Measurements from ENCODE around the gene ZCCHC24.

DNA sequence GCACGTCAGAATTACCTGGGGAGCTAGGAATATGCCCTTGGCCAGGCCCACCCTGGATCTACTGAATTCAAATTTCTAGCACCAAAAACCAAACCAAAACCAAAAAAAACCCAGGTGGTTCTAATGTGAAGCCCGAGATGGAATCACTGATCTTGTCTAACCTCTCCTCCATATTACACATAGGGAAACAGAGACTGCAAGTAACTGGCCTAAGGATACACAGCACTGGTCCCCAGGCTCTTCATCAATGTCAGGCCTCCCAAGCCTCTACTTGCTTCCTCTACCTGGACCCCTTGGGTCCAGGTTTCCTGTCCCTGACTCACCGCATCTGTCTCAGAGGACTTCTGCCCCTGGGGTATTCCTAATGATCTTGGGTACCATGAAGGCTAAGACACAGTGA lies 30.7 kb downstream of the ZCCHC24 start:
- TF ChIP-seq, protein P1, sequence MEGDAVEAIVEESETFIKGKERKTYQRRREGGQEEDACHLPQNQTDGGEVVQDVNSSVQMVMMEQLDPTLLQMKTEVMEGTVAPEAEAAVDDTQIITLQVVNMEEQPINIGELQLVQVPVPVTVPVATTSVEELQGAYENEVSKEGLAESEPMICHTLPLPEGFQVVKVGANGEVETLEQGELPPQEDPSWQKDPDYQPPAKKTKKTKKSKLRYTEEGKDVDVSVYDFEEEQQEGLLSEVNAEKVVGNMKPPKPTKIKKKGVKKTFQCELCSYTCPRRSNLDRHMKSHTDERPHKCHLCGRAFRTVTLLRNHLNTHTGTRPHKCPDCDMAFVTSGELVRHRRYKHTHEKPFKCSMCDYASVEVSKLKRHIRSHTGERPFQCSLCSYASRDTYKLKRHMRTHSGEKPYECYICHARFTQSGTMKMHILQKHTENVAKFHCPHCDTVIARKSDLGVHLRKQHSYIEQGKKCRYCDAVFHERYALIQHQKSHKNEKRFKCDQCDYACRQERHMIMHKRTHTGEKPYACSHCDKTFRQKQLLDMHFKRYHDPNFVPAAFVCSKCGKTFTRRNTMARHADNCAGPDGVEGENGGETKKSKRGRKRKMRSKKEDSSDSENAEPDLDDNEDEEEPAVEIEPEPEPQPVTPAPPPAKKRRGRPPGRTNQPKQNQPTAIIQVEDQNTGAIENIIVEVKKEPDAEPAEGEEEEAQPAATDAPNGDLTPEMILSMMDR (IDR thresholded peaks at IDR 0.05; ENCODE audit: low read depth, low read length, missing input control), result no peak
- TF ChIP-seq, protein P2, sequence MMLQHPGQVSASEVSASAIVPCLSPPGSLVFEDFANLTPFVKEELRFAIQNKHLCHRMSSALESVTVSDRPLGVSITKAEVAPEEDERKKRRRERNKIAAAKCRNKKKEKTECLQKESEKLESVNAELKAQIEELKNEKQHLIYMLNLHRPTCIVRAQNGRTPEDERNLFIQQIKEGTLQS (IDR thresholded peaks at IDR 0.05), result no peak
- no peak for TF ChIP-seq TAF1 (conservative IDR thresholded peaks at IDR 0.05)
- no peak for TF ChIP-seq SP1 (IDR thresholded peaks at IDR 0.05)
- TF ChIP-seq, protein P3, sequence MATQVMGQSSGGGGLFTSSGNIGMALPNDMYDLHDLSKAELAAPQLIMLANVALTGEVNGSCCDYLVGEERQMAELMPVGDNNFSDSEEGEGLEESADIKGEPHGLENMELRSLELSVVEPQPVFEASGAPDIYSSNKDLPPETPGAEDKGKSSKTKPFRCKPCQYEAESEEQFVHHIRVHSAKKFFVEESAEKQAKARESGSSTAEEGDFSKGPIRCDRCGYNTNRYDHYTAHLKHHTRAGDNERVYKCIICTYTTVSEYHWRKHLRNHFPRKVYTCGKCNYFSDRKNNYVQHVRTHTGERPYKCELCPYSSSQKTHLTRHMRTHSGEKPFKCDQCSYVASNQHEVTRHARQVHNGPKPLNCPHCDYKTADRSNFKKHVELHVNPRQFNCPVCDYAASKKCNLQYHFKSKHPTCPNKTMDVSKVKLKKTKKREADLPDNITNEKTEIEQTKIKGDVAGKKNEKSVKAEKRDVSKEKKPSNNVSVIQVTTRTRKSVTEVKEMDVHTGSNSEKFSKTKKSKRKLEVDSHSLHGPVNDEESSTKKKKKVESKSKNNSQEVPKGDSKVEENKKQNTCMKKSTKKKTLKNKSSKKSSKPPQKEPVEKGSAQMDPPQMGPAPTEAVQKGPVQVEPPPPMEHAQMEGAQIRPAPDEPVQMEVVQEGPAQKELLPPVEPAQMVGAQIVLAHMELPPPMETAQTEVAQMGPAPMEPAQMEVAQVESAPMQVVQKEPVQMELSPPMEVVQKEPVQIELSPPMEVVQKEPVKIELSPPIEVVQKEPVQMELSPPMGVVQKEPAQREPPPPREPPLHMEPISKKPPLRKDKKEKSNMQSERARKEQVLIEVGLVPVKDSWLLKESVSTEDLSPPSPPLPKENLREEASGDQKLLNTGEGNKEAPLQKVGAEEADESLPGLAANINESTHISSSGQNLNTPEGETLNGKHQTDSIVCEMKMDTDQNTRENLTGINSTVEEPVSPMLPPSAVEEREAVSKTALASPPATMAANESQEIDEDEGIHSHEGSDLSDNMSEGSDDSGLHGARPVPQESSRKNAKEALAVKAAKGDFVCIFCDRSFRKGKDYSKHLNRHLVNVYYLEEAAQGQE (IDR thresholded peaks at IDR 0.05), result no peak
- TF ChIP-seq RAD21 (IDR thresholded peaks at IDR 0.05), result no peak

Measured in liver (tissue), 3 donors.